H9 (cell line): ENCODE results near the gene IFI27L1. TPM values are rescaled to one million over a fixed set of nuclear protein-coding genes. Genes with fewer than 3 reads are reported as not detected.

Experiments
- DNase-seq: peaks from one replicate; pipeline ENCODE4 v3.0.0-alpha.2; 2017
- H2AFZ ChIP-seq: one replicate; pipeline ENCODE4 v1.6.1; 2013; ENCODE audit warnings: mild to moderate bottlenecking, low read length, control low read depth, moderate library complexity
- H2AK5ac ChIP-seq: 2 replicates; pipeline ENCODE4 v1.6.1; 2013; ENCODE audit warnings: low read length, control low read depth, mixed read lengths; ENCODE audit not compliant: insufficient read length
- H2BK120ac ChIP-seq: one replicate; pipeline ENCODE4 v1.6.1; 2013; ENCODE audit warnings: low read depth, mild to moderate bottlenecking, low read length, control low read depth, inconsistent platforms; ENCODE audit not compliant: poor library complexity, severe bottlenecking
- H2BK12ac ChIP-seq: 2 replicates; pipeline ENCODE4 v1.6.1; 2013; ENCODE audit warnings: low read length, control low read depth, mixed read lengths, low read depth; ENCODE audit not compliant: insufficient read length
- H2BK15ac ChIP-seq: 2 replicates; pipeline ENCODE4 v1.6.1; 2013; ENCODE audit warnings: low read depth, low read length, control low read depth
- H2BK20ac ChIP-seq: one replicate; pipeline ENCODE4 v1.6.1; 2013; ENCODE audit warnings: low read depth, mild to moderate bottlenecking, low read length, control low read depth, inconsistent platforms; ENCODE audit not compliant: poor library complexity, severe bottlenecking
- H2BK5ac ChIP-seq: 2 replicates; pipeline ENCODE4 v1.6.1; 2013; ENCODE audit warnings: low read length, control low read depth, mixed read lengths; ENCODE audit not compliant: insufficient read length
- H3K14ac ChIP-seq: 2 replicates; pipeline ENCODE4 v1.6.1; 2013; ENCODE audit warnings: low read length, control low read depth; ENCODE audit not compliant: insufficient read depth
- H3K18ac ChIP-seq: 2 replicates; pipeline ENCODE4 v1.6.1; 2013; ENCODE audit warnings: low read depth, mild to moderate bottlenecking, mixed read lengths, low read length, control low read depth; ENCODE audit not compliant: insufficient read length
- H3K23ac ChIP-seq: 2 replicates; pipeline ENCODE4 v1.6.1; 2013; ENCODE audit warnings: low read length, control low read depth, mixed read lengths, low read depth; ENCODE audit not compliant: insufficient read length
- H3K23me2 ChIP-seq: 2 replicates; pipeline ENCODE4 v1.6.1; 2013; ENCODE audit warnings: low read depth, mild to moderate bottlenecking, mixed read lengths, low read length, control low read depth; ENCODE audit not compliant: insufficient read length, poor library complexity, severe bottlenecking
- H3K27ac ChIP-seq: 2 replicates; pipeline ENCODE4 v1.5.1; 2013; ENCODE audit warnings: low read length, control low read depth, mixed read lengths, low read depth; ENCODE audit not compliant: insufficient read length
- H3K27me3 ChIP-seq: 2 replicates; pipeline ENCODE4 v1.6.1; 2013; ENCODE audit warnings: low read length, control low read depth, inconsistent platforms; ENCODE audit not compliant: insufficient read depth
- H3K4ac ChIP-seq: 2 replicates; pipeline ENCODE4 v1.6.1; 2013; ENCODE audit warnings: low read depth, mild to moderate bottlenecking, control low read depth, inconsistent platforms, low read length, moderate library complexity
- H3K4me1 ChIP-seq: 2 replicates; pipeline ENCODE4 v1.6.1; 2013; ENCODE audit warnings: low read length, control low read depth, inconsistent platforms; ENCODE audit not compliant: insufficient read depth
- H3K4me2 ChIP-seq: 2 replicates; pipeline ENCODE4 v1.6.1; 2013; ENCODE audit warnings: low read length, control low read depth, mixed read lengths; ENCODE audit not compliant: insufficient read length, insufficient read depth
- H3K56ac ChIP-seq: 2 replicates; pipeline ENCODE4 v1.6.1; 2013; ENCODE audit warnings: low read depth, mild to moderate bottlenecking, mixed read lengths, low read length, control low read depth; ENCODE audit not compliant: insufficient read length
- H3K79me1 ChIP-seq: 2 replicates; pipeline ENCODE4 v1.6.1; 2013; ENCODE audit warnings: low read depth, mild to moderate bottlenecking, moderate library complexity, low read length, control low read depth, inconsistent platforms; ENCODE audit not compliant: insufficient read depth, poor library complexity, severe bottlenecking
- H3K79me2 ChIP-seq: 2 replicates; pipeline ENCODE4 v1.6.1; 2013; ENCODE audit warnings: low read length, control low read depth, inconsistent platforms; ENCODE audit not compliant: insufficient read depth
- H3K9ac ChIP-seq: 2 replicates; pipeline ENCODE4 v1.6.1; 2013; ENCODE audit warnings: low read length, control low read depth, mixed read lengths; ENCODE audit not compliant: insufficient read length; ENCODE audit errors: extremely low read depth
- H3K9me3 ChIP-seq: one replicate; pipeline ENCODE4 v1.6.1; 2013; ENCODE audit warnings: low read depth, low read length, inconsistent platforms; ENCODE audit not compliant: control insufficient read depth
- H3T11ph ChIP-seq: one replicate; pipeline ENCODE4 v1.6.1; 2013; ENCODE audit warnings: mild to moderate bottlenecking, low read length, control low read depth, inconsistent platforms
- H4K20me1 ChIP-seq: one replicate; pipeline ENCODE4 v1.6.1; 2013; ENCODE audit not compliant: control insufficient read depth, insufficient read length, insufficient read depth
- H4K5ac ChIP-seq: 2 replicates; pipeline ENCODE4 v1.6.1; 2013; ENCODE audit warnings: low read depth, mild to moderate bottlenecking, mixed read lengths, low read length, control low read depth; ENCODE audit not compliant: insufficient read length
- H4K8ac ChIP-seq: replicated peaks from 2 replicates; pipeline ENCODE4 v1.6.1; 2013; ENCODE audit warnings: low read length, control low read depth, mixed read lengths, low read depth; ENCODE audit not compliant: insufficient read length
- H4K91ac ChIP-seq: 2 replicates; pipeline ENCODE4 v1.6.1; 2013; ENCODE audit warnings: low read depth, mild to moderate bottlenecking, moderate library complexity, mixed read lengths, low read length, control low read depth; ENCODE audit not compliant: insufficient read length
- H3K27ac Mint-ChIP-seq, 3 experiments: 2 replicates in 2 of 3; 3 replicates in 1 of 3; pipeline ENCODE4 v1.8.0; 2020 to 2021; ENCODE audit warnings: mixed read lengths in 3 of 3, mild to moderate bottlenecking in 1 of 3, moderate library complexity in 1 of 3
- H3K27me3 Mint-ChIP-seq: 2 replicates; pipeline ENCODE4 v1.8.0; 2021; ENCODE audit warnings: low read depth, mild to moderate bottlenecking, moderate library complexity, mixed read lengths
- H3K36me3 Mint-ChIP-seq, 3 experiments: 2 replicates in 2 of 3; 3 replicates in 1 of 3; pipeline ENCODE4 v1.8.0; 2020 to 2021; ENCODE audit warnings: low read depth in 3 of 3, mixed read lengths in 3 of 3; ENCODE audit not compliant: insufficient read depth in 1 of 3
- H3K4me1 Mint-ChIP-seq, 2 experiments: 2 replicates each; pipeline ENCODE4 v1.8.0; 2020; ENCODE audit warnings: mixed read lengths in 2 of 2
- H3K4me3 Mint-ChIP-seq, 2 experiments: 2 replicates in 1 of 2; 3 replicates in 1 of 2; pipeline ENCODE4 v1.8.0; 2020 to 2021; ENCODE audit warnings: mild to moderate bottlenecking in 2 of 2, mixed read lengths in 2 of 2, moderate library complexity in 1 of 2
- H3K9me3 Mint-ChIP-seq, 2 experiments: 2 replicates in 1 of 2; 3 replicates in 1 of 2; pipeline ENCODE4 v1.8.0; 2020; ENCODE audit warnings: mild to moderate bottlenecking in 2 of 2, mixed read lengths in 2 of 2, moderate library complexity in 1 of 2
- CTCF ChIP-seq: fragments of 200-600 bp; sonication (generic); conservative IDR thresholded peaks from 3 replicates; pipeline ENCODE4 v1.8.0; 2021; ENCODE audit warnings: antibody characterized with exemption, mild to moderate bottlenecking
- WGBS: extraction: QIAGEN DNeasy Blood & Tissue Kit; methylation state at CpG from one replicate; pipeline ENCODE4 v1.1.7; 2013; ENCODE audit warnings: missing lambda C conversion rate, low lambda C conversion rate, mixed read lengths; ENCODE audit not compliant: insufficient read length; ENCODE audit errors: extremely low coverage; 5-methylcytosine and 5-hydroxymethylcytosine counted together
- total RNA-seq: library from RNA; stranded (reverse); gene quantifications from 2 replicates; pipeline ENCODE4 v1.2.1, GENCODE V29; 2021

Gene IFI27L1
- total RNA-seq, 1 experiment from 2014 or later = 27.4 TPM

DNA sequence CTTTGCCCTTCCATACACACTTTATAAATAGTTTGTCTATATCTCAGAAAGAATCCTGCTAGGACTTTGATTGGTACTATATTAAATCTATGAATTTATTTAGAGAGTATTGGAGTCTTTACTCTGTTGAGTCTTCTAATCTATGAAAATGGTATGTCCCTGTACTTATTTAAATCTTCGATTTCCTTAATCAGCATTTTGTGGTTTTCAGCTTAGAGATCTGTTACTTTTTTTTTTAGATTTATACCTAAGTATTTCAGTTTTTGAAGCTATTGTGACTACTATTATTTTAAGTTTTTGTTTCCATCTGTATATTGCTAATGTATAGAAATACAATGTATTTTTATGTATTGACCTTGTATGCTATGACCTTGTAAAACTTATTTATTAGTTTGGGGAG, 61.7 kb downstream of the IFI27L1 start:
- H2BK15ac ChIP-seq = no peak overlapping the region
- no peaks in the 10 kb centered on the region for H4K20me1 ChIP-seq
- H3K27me3 Mint-ChIP-seq = no peaks in the 10 kb centered on the region; the same call in 1 of the 2 replicates
- no peak overlapping the region for H3K4ac ChIP-seq
- no peak overlapping the region for H3K4me3 Mint-ChIP-seq
- no peaks in the 10 kb centered on the region for H3K36me3 Mint-ChIP-seq
- no peak overlapping the region for H3K27ac Mint-ChIP-seq
- H3K27me3 ChIP-seq = no peaks in the 10 kb centered on the region
- H3K23me2 ChIP-seq = peaks cover 2% of the 10 kb centered on the region
- no peak overlapping the region for H3K56ac ChIP-seq
- peaks cover 25 to 31% of the 10 kb centered on the region in 2 experiments for H3K4me1 Mint-ChIP-seq
- no peak overlapping the region for H3T11ph ChIP-seq
- no peak overlapping the region for H4K91ac ChIP-seq
- no peak overlapping the region for H2BK120ac ChIP-seq
- H2BK12ac ChIP-seq = no peak overlapping the region
- no peak overlapping the region for H2AK5ac ChIP-seq
- H4K8ac ChIP-seq = no peak overlapping the region
- H4K5ac ChIP-seq = no peak overlapping the region
- H3K4me2 ChIP-seq = no peak overlapping the region
- H3K79me2 ChIP-seq = no peaks in the 10 kb centered on the region
- peaks cover 0 to 3% of the 10 kb centered on the region in 2 experiments; a peak in 1 of 5 replicates for H3K9me3 Mint-ChIP-seq
- H2BK5ac ChIP-seq = no peak overlapping the region
- H3K9ac ChIP-seq = no peak overlapping the region
- WGBS = no CpG with 5 or more reads among the region's 1 CpG
- peaks cover 4% of the 10 kb centered on the region; the same call in 1 of the 2 replicates for H3K4me1 ChIP-seq
- no peak overlapping the region for H3K14ac ChIP-seq
- no peak overlapping the region for H2BK20ac ChIP-seq
- H3K79me1 ChIP-seq = no peaks in the 10 kb centered on the region
- H3K18ac ChIP-seq = no peak overlapping the region
- no peaks in the 10 kb centered on the region for H3K9me3 ChIP-seq
- DNase-seq = no peak
- no peak overlapping the region for H3K27ac ChIP-seq
- H2AFZ ChIP-seq = no peak overlapping the region
- no peak for TF ChIP-seq CTCF
- no peak overlapping the region for H3K23ac ChIP-seq
